ENCODE measurements around the gene MYH8. TPM values are rescaled to one million over a fixed set of nuclear protein-coding genes. Genes with fewer than 3 reads are reported as not detected.

MYH8 gene
- polyA plus RNA-seq, 1 of the 3 experiments (the other 2 are of a cell fraction): under 0.01 TPM

GRCh38 chr17:10354651-10355050, 67.1 kb downstream of the MYH8 start:
- TF ChIP-seq SIN3A (IDR thresholded peaks at IDR 0.05; ENCODE audit: borderline replicate concordance, low read depth, low read length): no peak
- TF ChIP-seq RAD21 (IDR thresholded peaks at IDR 0.05; ENCODE audit: low read length): no peak
- TF ChIP-seq, protein P1, sequence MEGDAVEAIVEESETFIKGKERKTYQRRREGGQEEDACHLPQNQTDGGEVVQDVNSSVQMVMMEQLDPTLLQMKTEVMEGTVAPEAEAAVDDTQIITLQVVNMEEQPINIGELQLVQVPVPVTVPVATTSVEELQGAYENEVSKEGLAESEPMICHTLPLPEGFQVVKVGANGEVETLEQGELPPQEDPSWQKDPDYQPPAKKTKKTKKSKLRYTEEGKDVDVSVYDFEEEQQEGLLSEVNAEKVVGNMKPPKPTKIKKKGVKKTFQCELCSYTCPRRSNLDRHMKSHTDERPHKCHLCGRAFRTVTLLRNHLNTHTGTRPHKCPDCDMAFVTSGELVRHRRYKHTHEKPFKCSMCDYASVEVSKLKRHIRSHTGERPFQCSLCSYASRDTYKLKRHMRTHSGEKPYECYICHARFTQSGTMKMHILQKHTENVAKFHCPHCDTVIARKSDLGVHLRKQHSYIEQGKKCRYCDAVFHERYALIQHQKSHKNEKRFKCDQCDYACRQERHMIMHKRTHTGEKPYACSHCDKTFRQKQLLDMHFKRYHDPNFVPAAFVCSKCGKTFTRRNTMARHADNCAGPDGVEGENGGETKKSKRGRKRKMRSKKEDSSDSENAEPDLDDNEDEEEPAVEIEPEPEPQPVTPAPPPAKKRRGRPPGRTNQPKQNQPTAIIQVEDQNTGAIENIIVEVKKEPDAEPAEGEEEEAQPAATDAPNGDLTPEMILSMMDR (IDR thresholded peaks at IDR 0.05): no peak
- TF ChIP-seq EZH2phosphoT487 (IDR thresholded peaks at IDR 0.05; ENCODE audit: borderline replicate concordance, low read depth): no peak
- Histone ChIP-seq H4K20me1 (ENCODE audit: insufficient read depth) (no peaks in the 10 kb centered on the region), H3K9ac (no peak overlapping the region), H3K4me3 (ENCODE audit: low read depth in 2 of 2, low read length in 1 of 2) (no peak overlapping the region), H3K79me2 (ENCODE audit: insufficient read depth) (no peaks in the 10 kb centered on the region), H3K9me2 (no peaks in the 10 kb centered on the region), H3K4me2 (no peak overlapping the region), H3K9me3 (no peaks in the 10 kb centered on the region), H2AFZ (ENCODE audit: low read depth) (no peak overlapping the region), H3K27me3 (ENCODE audit: insufficient read depth) (no peaks in the 10 kb centered on the region), H3F3A (replicated peaks; ENCODE audit: insufficient read depth) (no peaks in the 10 kb centered on the region), H3K36me3 (replicated peaks in 1 of 2; ENCODE audit: control insufficient read depth in 1 of 2, insufficient read depth in 2 of 2, low read length in 1 of 2) (no peaks in the 10 kb centered on the region), H3K27ac (ENCODE audit: low read depth in 2 of 2, low read length in 1 of 2) (no peak overlapping the region), H3K4me1 (ENCODE audit: control insufficient read depth in 1 of 2, insufficient read depth in 2 of 2, low read depth in 1 of 2, low read length in 1 of 2) (no peaks in the 10 kb centered on the region)
- 11% methylated on average over 9 of the region's 9 CpGs for WGBS (ENCODE audit: low lambda C conversion rate)
- DNase-seq: no peak
- ChIA-PET CTCF (no interaction called here), POLR2A (no interaction called here)

GRCh38 chr17:10352893-10353292, 68.9 kb downstream of the MYH8 start:
- POLR2A ChIA-PET: no interaction called here
- CTCF ChIA-PET: no interaction called here
- TF ChIP-seq NFIC (IDR thresholded peaks at IDR 0.05; ENCODE audit: borderline replicate concordance): no peak
- TF ChIP-seq SMC3 (IDR thresholded peaks at IDR 0.05; ENCODE audit: low read depth, low read length): no peak
- TF ChIP-seq RCOR1 (IDR thresholded peaks at IDR 0.05; ENCODE audit: low read length): no peak
- TF ChIP-seq SIN3A (IDR thresholded peaks at IDR 0.05; ENCODE audit: borderline replicate concordance, low read depth, low read length): no peak
- no peak for TF ChIP-seq RXRA (IDR thresholded peaks at IDR 0.05; ENCODE audit: borderline replicate concordance, low read depth)
- TF ChIP-seq, protein P2, sequence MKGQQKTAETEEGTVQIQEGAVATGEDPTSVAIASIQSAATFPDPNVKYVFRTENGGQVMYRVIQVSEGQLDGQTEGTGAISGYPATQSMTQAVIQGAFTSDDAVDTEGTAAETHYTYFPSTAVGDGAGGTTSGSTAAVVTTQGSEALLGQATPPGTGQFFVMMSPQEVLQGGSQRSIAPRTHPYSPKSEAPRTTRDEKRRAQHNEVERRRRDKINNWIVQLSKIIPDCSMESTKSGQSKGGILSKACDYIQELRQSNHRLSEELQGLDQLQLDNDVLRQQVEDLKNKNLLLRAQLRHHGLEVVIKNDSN (IDR thresholded peaks at IDR 0.05; ENCODE audit: borderline replicate concordance, low read depth): no peak
- TF ChIP-seq FOXM1 (IDR thresholded peaks at IDR 0.05; ENCODE audit: low read depth): no peak
- no peak for TF ChIP-seq POLR2AphosphoS5 (IDR thresholded peaks at IDR 0.05; ENCODE audit: low read depth, low read length)
- TF ChIP-seq MAX (IDR thresholded peaks at IDR 0.05; ENCODE audit: low read depth): no peak
- TF ChIP-seq NRF1 (IDR thresholded peaks at IDR 0.05; ENCODE audit: low read depth, low read length): no peak
- TF ChIP-seq, protein P3, sequence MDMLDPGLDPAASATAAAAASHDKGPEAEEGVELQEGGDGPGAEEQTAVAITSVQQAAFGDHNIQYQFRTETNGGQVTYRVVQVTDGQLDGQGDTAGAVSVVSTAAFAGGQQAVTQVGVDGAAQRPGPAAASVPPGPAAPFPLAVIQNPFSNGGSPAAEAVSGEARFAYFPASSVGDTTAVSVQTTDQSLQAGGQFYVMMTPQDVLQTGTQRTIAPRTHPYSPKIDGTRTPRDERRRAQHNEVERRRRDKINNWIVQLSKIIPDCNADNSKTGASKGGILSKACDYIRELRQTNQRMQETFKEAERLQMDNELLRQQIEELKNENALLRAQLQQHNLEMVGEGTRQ (IDR thresholded peaks at IDR 0.05; ENCODE audit: borderline replicate concordance, low read depth, low read length): no peak
- TF ChIP-seq, protein P1 (IDR thresholded peaks at IDR 0.05): no peak
- TF ChIP-seq MXI1 (IDR thresholded peaks at IDR 0.05; ENCODE audit: low read depth, low read length): no peak
- TF ChIP-seq FOSL2 (IDR thresholded peaks at IDR 0.05; ENCODE audit: borderline replicate concordance, low read depth): no peak
- TF ChIP-seq FOXJ3 (CRISPR knock-in tag; IDR thresholded peaks at IDR 0.05): no peak
- no peak for TF ChIP-seq EZH2phosphoT487 (IDR thresholded peaks at IDR 0.05; ENCODE audit: borderline replicate concordance, low read depth)
- no peak for TF ChIP-seq ZBTB33 (IDR thresholded peaks at IDR 0.05; ENCODE audit: borderline replicate concordance, low read depth)
- TF ChIP-seq EP300 (IDR thresholded peaks at IDR 0.05; ENCODE audit: borderline replicate concordance in 1 of 2, low read depth in 1 of 2, low read length in 1 of 2): no peak
- no peak overlapping the region for H3K27ac ChIP-seq (ENCODE audit: low read depth in 2 of 2, low read length in 1 of 2)
- H3K79me2 ChIP-seq (ENCODE audit: insufficient read depth): no peaks in the 10 kb centered on the region
- H2AFZ ChIP-seq (ENCODE audit: low read depth): no peak overlapping the region
- no peaks in the 10 kb centered on the region for H4K20me1 ChIP-seq (ENCODE audit: insufficient read depth)
- no peaks in the 10 kb centered on the region for H3K4me1 ChIP-seq (ENCODE audit: control insufficient read depth in 1 of 2, insufficient read depth in 2 of 2, low read depth in 1 of 2, low read length in 1 of 2)
- H3K9me2 ChIP-seq: no peaks in the 10 kb centered on the region
- no peak overlapping the region for H3K9ac ChIP-seq
- H3K4me2 ChIP-seq: no peak overlapping the region
- H3K27me3 ChIP-seq (ENCODE audit: insufficient read depth): no peaks in the 10 kb centered on the region
- H3K4me3 ChIP-seq (ENCODE audit: low read depth in 2 of 2, low read length in 1 of 2): no peak overlapping the region
- H3K36me3 ChIP-seq (replicated peaks in 1 of 2; ENCODE audit: control insufficient read depth in 1 of 2, insufficient read depth in 2 of 2, low read length in 1 of 2): no peaks in the 10 kb centered on the region
- H3K9me3 ChIP-seq: no peaks in the 10 kb centered on the region
- no peak for DNase-seq
- H3F3A ChIP-seq (replicated peaks; ENCODE audit: insufficient read depth): no peaks in the 10 kb centered on the region
